CD14-positive monocyte (primary cell): Measurements from ENCODE around the gene ST13. TPM values are rescaled to one million over a fixed set of nuclear protein-coding genes. Genes with fewer than 3 reads are reported as not detected.

ENCODE experiments used
- DNase-seq, 3 donors: peaks; one replicate each; pipeline ENCODE4 v3.0.0-alpha.2; 2011 to 2022
- H2AFZ ChIP-seq: 2 replicates; pipeline ENCODE4 v1.6.0; 2012; ENCODE audit warnings: mild to moderate bottlenecking, low read depth, low read length, inconsistent platforms; ENCODE audit not compliant: insufficient read depth, poor library complexity, severe bottlenecking
- H3K27ac ChIP-seq, 2 donors: 1 replicate in 1 of 2; 2 replicates in 1 of 2; pipeline ENCODE4 v1.5.1; 2012 to 2013; ENCODE audit warnings: low read length in 2 of 2, control low read depth in 1 of 2, inconsistent platforms in 1 of 2, low read depth in 1 of 2, mild to moderate bottlenecking in 1 of 2
- H3K27me3 ChIP-seq, 2 donors: one replicate each; pipeline versions ENCODE4 v1.6.0 to v1.6.1; 2011 to 2013; ENCODE audit warnings: low read length in 2 of 2; ENCODE audit not compliant: control insufficient read depth in 2 of 2, insufficient read depth in 2 of 2
- H3K36me3 ChIP-seq, 2 donors: replicated peaks in 1 of 2; 1 replicate in 1 of 2; 2 replicates in 1 of 2; pipeline versions ENCODE4 v1.5.1 to v1.6.1; 2012 to 2013; ENCODE audit warnings: low read length in 2 of 2, control low read depth in 1 of 2, inconsistent platforms in 1 of 2, mild to moderate bottlenecking in 1 of 2; ENCODE audit not compliant: insufficient read depth in 2 of 2, control insufficient read depth in 1 of 2
- H3K4me1 ChIP-seq, 2 donors: 1 replicate in 1 of 2; 2 replicates in 1 of 2; pipeline versions ENCODE4 v1.5.1 to v1.6.1; 2012 to 2013; ENCODE audit warnings: low read length in 2 of 2, control low read depth in 1 of 2, inconsistent platforms in 1 of 2, mild to moderate bottlenecking in 1 of 2, moderate library complexity in 1 of 2; ENCODE audit not compliant: insufficient read depth in 2 of 2, control insufficient read depth in 1 of 2
- H3K4me2 ChIP-seq: replicated peaks from 2 replicates; pipeline ENCODE3; 2012; ENCODE audit warnings: low read length, moderate library complexity, mild to moderate bottlenecking; ENCODE audit not compliant: poor library complexity, severe bottlenecking; ENCODE audit errors: extremely low read depth
- H3K4me3 ChIP-seq, 3 experiments: fragments of 200-600 bp in 1 of 3; sonication (generic) in 1 of 3; replicated peaks in 1 of 3; 1 replicate in 2 of 3; 2 replicates in 1 of 3; pipeline ENCODE4 v1.5.1; 2011 to 2013; ENCODE audit warnings: low read length in 3 of 3, mild to moderate bottlenecking in 3 of 3, control low read depth in 2 of 3, low read depth in 2 of 3, inconsistent platforms in 1 of 3, moderate library complexity in 1 of 3
- H3K79me2 ChIP-seq: 2 replicates; pipeline ENCODE4 v1.6.0; 2012; ENCODE audit warnings: mild to moderate bottlenecking, control low read depth, inconsistent platforms, low read length, moderate library complexity; ENCODE audit not compliant: insufficient read depth
- H3K9ac ChIP-seq: 2 replicates; pipeline ENCODE4 v1.6.0; 2017; ENCODE audit warnings: low read length, mild to moderate bottlenecking; ENCODE audit not compliant: insufficient read depth, poor library complexity, severe bottlenecking
- H3K9me3 ChIP-seq, 2 donors: replicated peaks in 1 of 2; 1 replicate in 1 of 2; 2 replicates in 1 of 2; pipeline versions ENCODE4 v1.5.1 to v1.6.1; 2012 to 2013; ENCODE audit warnings: low read length in 2 of 2, control low read depth in 1 of 2; ENCODE audit not compliant: control insufficient read depth in 1 of 2, insufficient read depth in 1 of 2
- H4K20me1 ChIP-seq: 2 replicates; pipeline ENCODE4 v1.6.0; 2012; ENCODE audit warnings: mild to moderate bottlenecking, low read length, control low read depth, moderate library complexity; ENCODE audit not compliant: insufficient read depth
- H3K27ac Mint-ChIP-seq, 7 donors: one replicate each; pipeline ENCODE4 v1.8.0; 2020; ENCODE audit warnings: mild to moderate bottlenecking in 7 of 7, mixed read lengths in 7 of 7, moderate library complexity in 6 of 7, inconsistent platforms in 2 of 7
- H3K27me3 Mint-ChIP-seq, 3 donors: one replicate each; pipeline ENCODE4 v1.8.0; 2021 to 2022; ENCODE audit warnings: low read depth in 3 of 3, mild to moderate bottlenecking in 3 of 3, mixed read lengths in 3 of 3, moderate library complexity in 3 of 3, inconsistent platforms in 1 of 3
- H3K36me3 Mint-ChIP-seq, 2 donors: one replicate each; pipeline ENCODE4 v1.8.0; 2020; ENCODE audit warnings: mixed read lengths in 2 of 2, inconsistent platforms in 1 of 2, mild to moderate bottlenecking in 1 of 2
- H3K4me1 Mint-ChIP-seq: one replicate; pipeline ENCODE4 v1.8.0; 2020; ENCODE audit warnings: mild to moderate bottlenecking, mixed read lengths
- H3K4me3 Mint-ChIP-seq, 2 donors: one replicate each; pipeline ENCODE4 v1.8.0; 2020; ENCODE audit warnings: mild to moderate bottlenecking in 2 of 2, mixed read lengths in 2 of 2, moderate library complexity in 1 of 2
- H3K9me3 Mint-ChIP-seq, 7 donors: one replicate each; pipeline ENCODE4 v1.8.0; 2020 to 2022; ENCODE audit warnings: mixed read lengths in 7 of 7, mild to moderate bottlenecking in 6 of 7, moderate library complexity in 6 of 7, inconsistent platforms in 2 of 7
- CTCF ChIP-seq: fragments of 200-600 bp; IDR thresholded peaks from one replicate; pipeline ENCODE4 v1.8.0; 2022; ENCODE audit warnings: antibody characterized with exemption, mild to moderate bottlenecking
- WGBS: methylation state at CpG from one replicate; pipeline ENCODE4 v1.1.5; 2013; ENCODE audit warnings: missing lambda C conversion rate; ENCODE audit not compliant: insufficient coverage; 5-methylcytosine and 5-hydroxymethylcytosine counted together
- intact Hi-C, 2 donors: fragments of 100-400 bp; cut with micrococcal nuclease; formaldehyde crosslinking; loops; one replicate each; pipeline versions ENCODE4 v1.15.0 to v1.15.1; 2023
- polyA plus RNA-seq, 3 donors: library from polyadenylated mRNA; depleted of rRNA in 1 of 3; unstranded in 2 of 3; stranded (reverse) in 1 of 3; fragments of 300-500 nt in 2 of 3; fragments of >200 nt in 1 of 3; fragmentation: Illumina TruSeq in 2 of 3; gene quantifications; 1 replicate in 2 of 3; 2 replicates in 1 of 3; pipeline ENCODE4 v1.2.3, GENCODE V29; 2012 to 2021

ST13 gene
- polyA plus RNA-seq, 3 donors: 56.1 to 81.3 (median 67.2) TPM

GRCh38 chr22:40878922-40879321, 22.5 kb upstream of the ST13 start:
- Histone ChIP-seq H3K27ac (no peak overlapping the region), H2AFZ (no peak overlapping the region), H3K9me3 (no peaks in the 10 kb centered on the region), H3K36me3 (peaks cover 11 to 23% of the 10 kb centered on the region in 2 donors), H4K20me1 (no peaks in the 10 kb centered on the region), H3K79me2 (no peaks in the 10 kb centered on the region), H3K27me3 (no peaks in the 10 kb centered on the region), H3K9ac (no peak overlapping the region), H3K4me1 (no peaks in the 10 kb centered on the region), H3K4me2 (no peak overlapping the region), H3K4me3 (no peak overlapping the region)
- Mint-ChIP-seq H3K4me3 (no peak overlapping the region), H3K4me1 (no peaks in the 10 kb centered on the region), H3K27me3 (no peaks in the 10 kb centered on the region), H3K27ac (no peak overlapping the region), H3K36me3 (peaks cover 17 to 20% of the 10 kb centered on the region in 2 donors), H3K9me3 (no peaks in the 10 kb centered on the region)
- intact Hi-C loops: no loop called here
- no peak for TF ChIP-seq CTCF
- no peak for DNase-seq
- no CpG with 5 or more reads among the region's 2 CpGs for WGBS

GRCh38 chr22:40877488-40877887, 21.0 kb upstream of the ST13 start:
- peaks cover 12 to 13% of the 10 kb centered on the region in 2 donors for H3K36me3 Mint-ChIP-seq
- H3K27ac ChIP-seq: no peak overlapping the region
- no peak for DNase-seq
- H3K4me1 ChIP-seq: no peaks in the 10 kb centered on the region
- TF ChIP-seq CTCF: no peak
- H3K27me3 Mint-ChIP-seq: no peaks in the 10 kb centered on the region
- no peaks in the 10 kb centered on the region for H3K4me1 Mint-ChIP-seq
- H3K4me3 ChIP-seq: no peak overlapping the region
- no peak overlapping the region for H2AFZ ChIP-seq
- H4K20me1 ChIP-seq: no peaks in the 10 kb centered on the region
- peaks cover 7 to 14% of the 10 kb centered on the region in 2 donors for H3K36me3 ChIP-seq
- intact Hi-C loops: no loop called here
- H3K27me3 ChIP-seq: no peaks in the 10 kb centered on the region
- H3K4me3 Mint-ChIP-seq: no peak overlapping the region
- no peaks in the 10 kb centered on the region for H3K9me3 Mint-ChIP-seq
- no peak overlapping the region for H3K4me2 ChIP-seq
- no peak overlapping the region for H3K27ac Mint-ChIP-seq
- no peaks in the 10 kb centered on the region for H3K79me2 ChIP-seq
- 100% methylated on average over 1 of the region's 3 CpGs for WGBS
- no peak overlapping the region for H3K9ac ChIP-seq
- H3K9me3 ChIP-seq: no peaks in the 10 kb centered on the region
